HG03135 (cell line): ENCODE data around the gene ZNF789.

Source experiments
- ATAC-seq: cut with Tn5 transposase; IDR thresholded peaks from one replicate; pipeline ENCODE4 v1.9.1; 2021; ENCODE audit warnings: mild to moderate bottlenecking, moderate library complexity; ENCODE audit not compliant: unreplicated experiment

Gene ZNF789

GRCh38 chr7:99457650-99458493 lies 14.8 kb upstream of the ZNF789 start:
- no peak for ATAC-seq

DNA sequence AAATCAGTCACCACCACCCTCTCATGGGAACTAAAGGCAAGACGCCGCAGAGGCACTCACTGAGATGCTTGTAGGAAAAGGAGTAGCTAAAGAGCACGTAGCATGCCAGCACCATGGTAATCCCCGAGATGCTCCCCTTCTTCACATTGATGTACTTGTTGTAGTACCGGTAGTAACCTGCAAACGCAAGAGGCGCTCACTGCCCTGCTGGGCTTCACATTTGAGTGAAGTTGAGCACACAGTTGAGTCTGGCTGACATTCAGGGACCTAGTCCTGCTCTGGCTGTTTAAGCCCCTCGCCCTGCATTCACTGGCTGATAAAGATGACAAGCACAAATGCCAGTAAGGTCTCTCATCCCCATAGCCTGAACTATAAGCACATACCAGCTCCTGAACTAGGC lies 13.6 kb upstream of the ZNF789 start:
- no peak for ATAC-seq

DNA sequence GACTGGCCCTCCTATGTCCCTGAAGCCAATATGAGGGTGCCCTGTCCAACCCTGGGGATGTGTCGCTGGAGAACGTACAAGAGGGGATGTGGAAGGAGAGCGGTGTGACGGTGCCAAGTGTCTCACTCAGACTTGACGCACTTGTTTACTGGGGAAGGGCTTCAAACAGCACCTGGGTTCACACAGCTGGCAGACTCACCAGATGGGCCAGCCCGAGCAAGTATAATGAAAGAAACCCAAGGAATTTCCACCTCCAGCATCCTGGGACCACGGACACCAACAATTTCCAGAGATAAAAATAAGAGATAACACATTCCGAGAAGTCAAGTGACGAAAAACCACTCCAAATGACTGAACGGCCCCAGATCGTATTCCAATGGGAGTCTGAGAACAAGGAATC lies 12.0 kb upstream of the ZNF789 start:
- no peak for ATAC-seq

DNA sequence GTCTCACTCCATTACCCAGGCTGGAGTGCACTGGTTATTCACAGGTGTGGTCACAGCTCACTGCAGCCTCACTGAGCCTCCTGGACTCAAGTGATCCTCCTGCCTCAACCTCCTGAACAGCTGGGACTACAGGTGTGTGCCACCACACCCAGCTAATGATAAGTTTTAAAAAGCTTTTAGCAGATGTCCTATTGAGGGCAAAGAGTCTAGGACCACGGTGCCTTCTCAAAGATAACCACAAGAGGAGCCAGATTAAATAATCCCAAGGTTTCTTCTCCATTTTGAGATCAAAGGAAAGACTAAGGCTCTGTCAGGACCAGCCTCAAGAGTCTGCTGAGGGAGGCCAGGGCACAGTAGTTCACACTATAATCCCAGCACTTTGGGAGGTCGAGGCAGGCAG lies 11.5 kb upstream of the ZNF789 start:
- ATAC-seq: no peak

DNA sequence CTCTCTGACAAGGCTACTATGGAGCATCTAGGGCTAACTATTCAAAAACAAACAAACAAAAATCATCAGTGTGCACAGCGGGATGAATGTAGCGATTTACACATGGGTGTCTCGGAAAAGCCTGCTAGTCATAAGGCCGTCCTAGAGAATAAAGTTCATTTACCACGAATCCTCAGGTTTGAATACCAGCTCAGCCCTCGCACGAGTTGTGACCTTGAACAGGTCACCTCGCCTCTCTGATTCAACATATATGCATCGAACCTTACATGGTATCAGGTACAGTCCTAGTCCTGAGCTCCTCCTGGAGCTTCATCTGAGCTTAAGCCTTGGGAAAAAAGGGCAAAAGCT lies 7.3 kb upstream of the ZNF789 start:
- ATAC-seq: no peak

DNA sequence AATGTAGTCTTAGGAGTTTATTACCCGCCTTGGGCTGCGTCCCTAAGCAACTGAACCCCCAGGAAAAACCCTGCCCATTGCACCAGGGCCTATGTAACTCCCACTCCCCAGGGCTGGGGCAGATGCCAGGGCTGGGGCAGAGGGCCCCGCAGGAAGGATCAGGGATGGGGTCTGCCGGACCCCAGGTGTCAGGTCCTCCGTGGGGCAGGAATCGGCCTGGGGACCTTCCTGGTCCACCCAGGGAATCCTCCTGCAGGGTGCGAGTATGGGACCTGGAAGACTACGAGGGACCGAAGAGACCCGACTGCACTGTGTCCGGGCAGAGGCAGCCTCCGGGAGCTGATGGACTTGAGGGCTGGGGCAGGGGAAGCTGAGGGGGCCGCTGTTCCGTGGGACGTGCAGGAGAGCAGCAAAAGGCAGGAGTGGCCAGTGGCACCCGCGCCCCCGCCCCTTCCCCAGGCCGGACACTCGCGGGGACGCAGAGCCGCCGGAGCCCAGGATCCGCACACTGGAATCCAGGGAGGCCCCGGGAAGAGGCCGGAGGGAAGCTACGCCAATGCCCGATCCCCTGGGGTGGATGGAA lies 4.3 kb upstream of the ZNF789 start:
- no peak for ATAC-seq

GRCh38 chr7:99469381-99470065 lies 3.2 kb upstream of the ZNF789 start:
- no peak for ATAC-seq

- no peak for ATAC-seq
Observed at GRCh38 chr7:99473315-99473596, 566 bp downstream of the ZNF789 start.

DNA sequence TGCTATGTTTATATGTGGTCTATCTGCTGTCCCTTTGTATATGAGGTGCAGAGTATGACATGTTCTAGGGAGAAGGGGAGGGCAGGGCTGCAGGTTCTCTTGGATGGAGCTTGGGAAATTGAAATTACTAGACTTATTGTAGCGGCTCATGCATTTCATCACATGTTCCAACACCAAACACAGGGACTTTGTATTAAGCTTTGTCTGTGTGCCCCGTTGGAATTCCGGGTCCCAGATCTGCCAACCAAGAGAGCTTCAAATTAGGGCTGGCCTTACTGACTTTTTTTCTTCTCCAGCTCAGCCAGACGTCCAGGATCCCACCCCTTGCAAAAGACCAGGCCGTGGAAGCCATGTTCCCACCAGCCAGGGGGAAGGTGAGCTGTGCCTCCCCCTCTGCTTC lies 3.4 kb downstream of the ZNF789 start:
- no peak for ATAC-seq

GRCh38 chr7:99478464-99479440 lies 6.1 kb downstream of the ZNF789 start:
- ATAC-seq: no peak

- no peak for ATAC-seq
Observed at GRCh38 chr7:99485094-99485493, 12.4 kb downstream of the ZNF789 start.

DNA sequence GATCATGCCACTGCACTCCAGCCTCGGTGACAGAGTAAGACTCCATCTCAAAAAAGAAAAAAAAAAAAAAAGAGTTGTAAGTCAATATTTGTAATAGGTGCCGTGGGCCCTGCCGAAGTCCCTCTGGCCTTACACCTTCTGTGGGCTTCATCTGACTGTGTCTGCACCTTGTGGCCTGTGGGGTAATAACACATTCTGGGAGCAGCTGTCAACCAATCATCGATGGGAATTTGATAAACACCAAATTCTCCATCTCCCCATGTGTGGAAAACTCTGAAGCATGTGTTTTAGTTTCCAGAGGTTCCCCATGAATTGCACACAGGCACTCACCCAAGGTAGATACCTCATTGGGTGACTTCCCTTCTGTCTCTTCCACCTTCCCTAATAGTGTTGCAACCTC lies 16.5 kb downstream of the ZNF789 start:
- ATAC-seq: no peak

- ATAC-seq: no peak
Observed at GRCh38 chr7:99490878-99491277, 18.2 kb downstream of the ZNF789 start.

- ATAC-seq: no peak
Observed at GRCh38 chr7:99493823-99494222, 21.1 kb downstream of the ZNF789 start.

DNA sequence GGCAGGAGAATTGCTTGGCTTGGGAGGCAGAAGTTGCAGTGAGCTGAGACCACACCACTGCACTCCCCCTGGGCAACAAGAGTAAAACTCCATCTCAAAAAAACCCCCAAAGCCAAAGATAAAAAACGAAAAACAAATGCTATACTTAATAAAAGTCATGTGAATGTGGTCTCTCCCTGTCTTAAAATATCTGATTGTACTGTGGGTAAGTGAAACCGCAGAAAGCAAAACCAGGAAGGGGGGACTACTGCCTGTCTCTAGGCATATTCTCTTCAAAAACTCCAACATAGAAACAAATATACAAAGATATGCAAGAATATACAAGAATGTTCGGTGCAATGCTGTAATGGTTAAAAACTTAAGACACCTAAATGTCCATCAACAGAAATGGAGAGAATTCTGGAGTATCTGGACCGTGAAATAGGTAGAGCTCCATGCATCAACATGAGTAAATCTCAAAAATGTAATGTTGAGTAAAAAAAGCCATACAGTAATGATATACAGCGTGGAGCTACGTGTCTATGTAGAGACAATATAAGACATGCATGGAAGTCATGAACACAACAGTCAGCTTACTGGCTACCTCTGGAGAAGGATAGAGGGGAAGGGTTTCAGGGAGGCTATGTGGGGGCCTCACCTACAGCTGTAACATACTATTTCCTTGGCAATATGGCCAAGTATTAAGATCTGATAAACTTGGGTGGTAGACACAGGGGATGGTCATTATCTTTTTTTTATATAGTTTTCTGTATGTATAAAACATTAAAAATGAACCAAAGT lies 25.3 kb downstream of the ZNF789 start:
- ATAC-seq: no peak

DNA sequence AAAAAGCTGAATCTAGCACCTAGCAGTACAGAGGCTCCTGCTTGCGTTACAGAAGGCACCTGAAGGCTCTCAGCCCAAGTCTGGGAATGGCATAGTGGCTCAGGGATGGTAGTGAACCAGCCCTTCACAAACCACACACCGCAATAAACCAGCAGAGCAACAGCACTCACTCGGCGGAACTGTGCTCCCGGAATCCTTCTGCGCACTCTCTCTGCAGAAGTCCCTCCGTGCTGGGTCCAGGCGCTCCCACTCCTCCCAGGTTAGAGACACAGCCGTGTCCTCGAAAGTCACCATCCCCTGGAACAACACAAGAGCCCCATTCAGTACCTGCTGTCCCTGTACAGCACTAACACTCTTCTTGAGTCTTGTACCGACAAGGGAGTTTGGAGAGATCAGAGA lies 25.9 kb downstream of the ZNF789 start:
- ATAC-seq: no peak

GRCh38 chr7:99499371-99499720 lies 26.7 kb downstream of the ZNF789 start:
- no peak for ATAC-seq

GRCh38 chr7:99499721-99500636 lies 27.3 kb downstream of the ZNF789 start, which contains the start of gene ZNF394:
TSS of gene ZNF394 (minus strand) at chr7:99500281. CDS start at chr7:99500093, 188 bp downstream.
- peak; percentile 43 for ATAC-seq

- no peak for ATAC-seq
Observed at GRCh38 chr7:99500637-99501009, 27.9 kb downstream of the ZNF789 start.
